ENCODE measurements around the gene TBL1X.
"Not testable (repeated sequence)": the region's sequence is repeated elsewhere in the genome, so short reads cannot be mapped to it uniquely, and the experiment has no call there.

TBL1X gene

GRCh38 chrX:9533611-9534010, 68.8 kb downstream of the TBL1X start:
- in situ Hi-C loops (cut with MboI; ENCODE audit: low sequenced_read_pairs) = no loop called here

- in situ Hi-C loops (cut with MboI; ENCODE audit: low sequenced_read_pairs) = no loop called here
Observed at GRCh38 chrX:9534686-9535085, 69.8 kb downstream of the TBL1X start.

GRCh38 chrX:9535101-9535500, 70.2 kb downstream of the TBL1X start:
- in situ Hi-C loops (cut with MboI; ENCODE audit: low sequenced_read_pairs) = no loop called here

GRCh38 chrX:9536156-9536555, 71.3 kb downstream of the TBL1X start:
- in situ Hi-C loops (cut with MboI; ENCODE audit: low sequenced_read_pairs) = not testable (repeated sequence)

- in situ Hi-C loops (cut with MboI; ENCODE audit: low sequenced_read_pairs) = no loop called here
Observed at GRCh38 chrX:9537781-9538180, 72.9 kb downstream of the TBL1X start.

GRCh38 chrX:9538544-9539045, 73.7 kb downstream of the TBL1X start:
- in situ Hi-C loops (cut with MboI; ENCODE audit: low sequenced_read_pairs) = no loop called here

- in situ Hi-C loops (cut with MboI; ENCODE audit: low sequenced_read_pairs) = no loop called here
Observed at GRCh38 chrX:9539605-9540387, 74.9 kb downstream of the TBL1X start.

GRCh38 chrX:9542106-9542760, 77.4 kb downstream of the TBL1X start:
- in situ Hi-C loops (cut with MboI; ENCODE audit: low sequenced_read_pairs) = no loop called here

- in situ Hi-C loops (cut with MboI; ENCODE audit: low sequenced_read_pairs) = no loop called here
Observed at GRCh38 chrX:9542761-9543111, 77.9 kb downstream of the TBL1X start.

- in situ Hi-C loops (cut with MboI; ENCODE audit: low sequenced_read_pairs) = no loop called here
Observed at GRCh38 chrX:9555354-9555753, 90.5 kb downstream of the TBL1X start.

GRCh38 chrX:9557091-9557490, 92.2 kb downstream of the TBL1X start:
- in situ Hi-C loops (cut with MboI; ENCODE audit: low sequenced_read_pairs) = no loop called here

- in situ Hi-C loops (cut with MboI; ENCODE audit: low sequenced_read_pairs) = no loop called here
Observed at GRCh38 chrX:9557521-9557920, 92.7 kb downstream of the TBL1X start.

GRCh38 chrX:9558615-9559014, 93.8 kb downstream of the TBL1X start:
- in situ Hi-C loops (cut with MboI; ENCODE audit: low sequenced_read_pairs) = no loop called here

- in situ Hi-C loops (cut with MboI; ENCODE audit: low sequenced_read_pairs) = no loop called here
Observed at GRCh38 chrX:9560219-9560618, 95.4 kb downstream of the TBL1X start.

GRCh38 chrX:9561199-9561598, 96.3 kb downstream of the TBL1X start:
- in situ Hi-C loops (cut with MboI; ENCODE audit: low sequenced_read_pairs) = no loop called here

- in situ Hi-C loops (cut with MboI; ENCODE audit: low sequenced_read_pairs) = no loop called here
Observed at GRCh38 chrX:9562851-9563250, 98.0 kb downstream of the TBL1X start.

- in situ Hi-C loops (cut with MboI; ENCODE audit: low sequenced_read_pairs) = no loop called here
Observed at GRCh38 chrX:9566150-9566621, 101.3 kb downstream of the TBL1X start.

GRCh38 chrX:9569876-9570301, 105.0 kb downstream of the TBL1X start:
- in situ Hi-C loops (cut with MboI; ENCODE audit: low sequenced_read_pairs) = no loop called here

GRCh38 chrX:9573282-9574106, 108.6 kb downstream of the TBL1X start:
- in situ Hi-C loops (cut with MboI; ENCODE audit: low sequenced_read_pairs) = no loop called here

GRCh38 chrX:9576059-9576458, 111.2 kb downstream of the TBL1X start:
- in situ Hi-C loops (cut with MboI; ENCODE audit: low sequenced_read_pairs) = no loop called here

- in situ Hi-C loops (cut with MboI; ENCODE audit: low sequenced_read_pairs) = no loop called here
Observed at GRCh38 chrX:9577555-9577954, 112.7 kb downstream of the TBL1X start.

Measured in HL-60/S4 treated with retinoic acid at 250 ng/mL for 4 days and 3 days (cell line).